ENCODE results near the gene SEMA3D. TPM values are rescaled to one million over a fixed set of nuclear protein-coding genes. Genes with fewer than 3 reads are reported as not detected.

The SEMA3D gene
- total RNA-seq, 1 experiment from 2014 or later = 4.8 TPM

DNA sequence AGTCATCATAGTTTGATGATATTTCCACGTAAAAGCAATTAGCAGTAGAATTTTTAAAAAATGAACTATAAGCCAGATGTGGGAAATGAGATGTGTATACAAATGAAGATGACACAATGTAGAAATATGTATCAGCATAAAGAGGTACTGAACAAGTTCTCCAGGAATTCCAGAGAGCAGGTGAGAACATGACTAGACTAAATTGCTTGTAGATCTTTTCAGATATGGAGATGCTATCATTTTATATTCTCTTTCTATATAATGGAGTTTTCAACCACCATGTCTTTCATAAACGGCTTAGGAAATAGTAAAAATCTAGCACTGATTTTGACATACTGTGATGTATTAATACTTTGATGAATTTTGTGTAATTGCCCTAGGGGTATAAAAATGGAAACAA, 130.9 kb downstream of the SEMA3D start:
- DNase-seq = no peak
- CTCF ChIA-PET = no interaction called here
- no peaks in the 10 kb centered on the region for H4K20me1 ChIP-seq (ENCODE audit: insufficient read depth)
- no peaks in the 10 kb centered on the region for H3K4me1 ChIP-seq (replicated peaks; ENCODE audit: insufficient read depth)
- no TSS peak for BruUV-seq (replicated peaks)
- H3K36me3 ChIP-seq (ENCODE audit: low read depth) = no peaks in the 10 kb centered on the region
- H3K9me3 ChIP-seq (ENCODE audit: insufficient read depth, low read depth) = no peaks in the 10 kb centered on the region
- intact Hi-C loops (cut with micrococcal nuclease; ENCODE audit: unreplicated experiment) = no loop called here
- H3F3A ChIP-seq (ENCODE audit: insufficient read depth, low read depth) = no peaks in the 10 kb centered on the region
- no peaks in the 10 kb centered on the region for H3K79me2 ChIP-seq (ENCODE audit: low read depth)
- H3K27ac ChIP-seq = no peak overlapping the region
- no peak for TF ChIP-seq EZH2 (IDR thresholded peaks at IDR 0.05; ENCODE audit: low read depth)
- TF ChIP-seq, protein P1, sequence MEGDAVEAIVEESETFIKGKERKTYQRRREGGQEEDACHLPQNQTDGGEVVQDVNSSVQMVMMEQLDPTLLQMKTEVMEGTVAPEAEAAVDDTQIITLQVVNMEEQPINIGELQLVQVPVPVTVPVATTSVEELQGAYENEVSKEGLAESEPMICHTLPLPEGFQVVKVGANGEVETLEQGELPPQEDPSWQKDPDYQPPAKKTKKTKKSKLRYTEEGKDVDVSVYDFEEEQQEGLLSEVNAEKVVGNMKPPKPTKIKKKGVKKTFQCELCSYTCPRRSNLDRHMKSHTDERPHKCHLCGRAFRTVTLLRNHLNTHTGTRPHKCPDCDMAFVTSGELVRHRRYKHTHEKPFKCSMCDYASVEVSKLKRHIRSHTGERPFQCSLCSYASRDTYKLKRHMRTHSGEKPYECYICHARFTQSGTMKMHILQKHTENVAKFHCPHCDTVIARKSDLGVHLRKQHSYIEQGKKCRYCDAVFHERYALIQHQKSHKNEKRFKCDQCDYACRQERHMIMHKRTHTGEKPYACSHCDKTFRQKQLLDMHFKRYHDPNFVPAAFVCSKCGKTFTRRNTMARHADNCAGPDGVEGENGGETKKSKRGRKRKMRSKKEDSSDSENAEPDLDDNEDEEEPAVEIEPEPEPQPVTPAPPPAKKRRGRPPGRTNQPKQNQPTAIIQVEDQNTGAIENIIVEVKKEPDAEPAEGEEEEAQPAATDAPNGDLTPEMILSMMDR (conservative IDR thresholded peaks at IDR 0.05) = no peak
- no peak overlapping the region for H3K4me3 ChIP-seq
- POLR2A ChIA-PET (ENCODE audit: unreplicated experiment) = no interaction called here
- no peak overlapping the region for H2AFZ ChIP-seq
- no peaks in the 10 kb centered on the region for H3K27me3 ChIP-seq (ENCODE audit: insufficient read depth, low read depth)
- H3K4me2 ChIP-seq = no peak overlapping the region
- no peaks in the 10 kb centered on the region; the same call in 1 of the 2 replicates for H3K9me2 ChIP-seq (ENCODE audit: insufficient read depth)

- no TSS peak for BruUV-seq (replicated peaks)
- intact Hi-C loops (cut with micrococcal nuclease; ENCODE audit: unreplicated experiment) = no loop called here
These were observed 131.7 kb downstream of the SEMA3D start for GRCh38 chr7:85055196-85055595.

GRCh38 chr7:85054306-85054705, 132.6 kb downstream of the SEMA3D start:
- Histone ChIP-seq H3K79me2 (ENCODE audit: low read depth) (no peaks in the 10 kb centered on the region), H3K9me3 (ENCODE audit: insufficient read depth, low read depth) (no peaks in the 10 kb centered on the region), H2AFZ (no peak overlapping the region), H3K27ac (no peak overlapping the region), H3F3A (ENCODE audit: insufficient read depth, low read depth) (no peaks in the 10 kb centered on the region), H3K9me2 (ENCODE audit: insufficient read depth) (no peaks in the 10 kb centered on the region; the same call in 1 of the 2 replicates), H3K4me1 (replicated peaks; ENCODE audit: insufficient read depth) (no peaks in the 10 kb centered on the region), H3K36me3 (ENCODE audit: low read depth) (no peaks in the 10 kb centered on the region), H3K4me2 (no peak overlapping the region), H3K4me3 (no peak overlapping the region), H4K20me1 (ENCODE audit: insufficient read depth) (no peaks in the 10 kb centered on the region), H3K27me3 (ENCODE audit: insufficient read depth, low read depth) (no peaks in the 10 kb centered on the region)
- BruUV-seq (replicated peaks) = no TSS peak
- intact Hi-C loops (cut with micrococcal nuclease; ENCODE audit: unreplicated experiment) = no loop called here
- POLR2A ChIA-PET (ENCODE audit: unreplicated experiment) = no interaction called here
- TF ChIP-seq EZH2 (IDR thresholded peaks at IDR 0.05; ENCODE audit: low read depth) = no peak
- TF ChIP-seq, protein P1 (conservative IDR thresholded peaks at IDR 0.05) = no peak
- CTCF ChIA-PET = no interaction called here
- no peak for DNase-seq

More at GRCh38 chr7:85055196-85055595, 131.7 kb downstream of the SEMA3D start:
- no peaks in the 10 kb centered on the region for H3K79me2 ChIP-seq (ENCODE audit: low read depth)
- H3K9me3 ChIP-seq (ENCODE audit: insufficient read depth, low read depth) = no peaks in the 10 kb centered on the region
- no peaks in the 10 kb centered on the region for H3K4me1 ChIP-seq (replicated peaks; ENCODE audit: insufficient read depth)
- TF ChIP-seq, protein P1 (conservative IDR thresholded peaks at IDR 0.05) = no peak
- no peak for TF ChIP-seq EZH2 (IDR thresholded peaks at IDR 0.05; ENCODE audit: low read depth)
- H3K27ac ChIP-seq = no peak overlapping the region
- no peaks in the 10 kb centered on the region for H3F3A ChIP-seq (ENCODE audit: insufficient read depth, low read depth)
- ChIA-PET POLR2A (ENCODE audit: unreplicated experiment) (no interaction called here), CTCF (no interaction called here)
- no peaks in the 10 kb centered on the region for H4K20me1 ChIP-seq (ENCODE audit: insufficient read depth)
- no peak overlapping the region for H3K4me2 ChIP-seq
- no peak overlapping the region for H2AFZ ChIP-seq
- no peak overlapping the region for H3K4me3 ChIP-seq
- no peaks in the 10 kb centered on the region for H3K36me3 ChIP-seq (ENCODE audit: low read depth)
- no peak for DNase-seq
- no peaks in the 10 kb centered on the region; the same call in 1 of the 2 replicates for H3K9me2 ChIP-seq (ENCODE audit: insufficient read depth)
- H3K27me3 ChIP-seq (ENCODE audit: insufficient read depth, low read depth) = no peaks in the 10 kb centered on the region
